ENCODE measurements around the gene CCBE1. TPM values are rescaled to one million over a fixed set of nuclear protein-coding genes. Genes with fewer than 3 reads are reported as not detected.

The CCBE1 gene
- total RNA-seq, 4 donors from 2014 or later = 1.5 to 10.9 (median 4.6) TPM

DNA sequence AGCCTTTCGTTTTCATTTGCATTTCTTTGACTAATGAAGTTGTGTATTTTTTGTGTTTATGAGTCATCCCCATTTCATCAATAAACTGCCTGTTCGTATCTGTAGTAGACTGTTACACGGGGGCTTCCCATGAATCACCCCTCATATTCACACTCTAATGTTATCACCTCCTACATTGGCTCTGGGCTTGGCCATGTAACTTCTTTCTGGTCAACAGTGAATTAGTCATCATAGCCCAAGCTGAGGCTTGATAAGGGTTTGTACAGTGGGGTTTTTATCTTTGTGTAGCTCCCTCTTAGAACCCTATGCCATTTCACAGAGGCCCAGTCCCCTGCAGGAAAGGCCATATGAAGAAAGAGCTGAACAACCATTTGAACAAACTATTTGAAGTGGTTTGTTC is 151.0 kb downstream of the CCBE1 start:
- Histone ChIP-seq H3K27ac (no peak overlapping the region), H3K4me3 (no peak overlapping the region), H3K27me3 (no peaks in the 10 kb centered on the region), H3K4me1 (no peaks in the 10 kb centered on the region), H3K9me3 (no peaks in the 10 kb centered on the region), H3K36me3 (no peaks in the 10 kb centered on the region)
- no peak for TF ChIP-seq POLR2A (IDR thresholded peaks at IDR 0.05)
- TF ChIP-seq, protein P1, sequence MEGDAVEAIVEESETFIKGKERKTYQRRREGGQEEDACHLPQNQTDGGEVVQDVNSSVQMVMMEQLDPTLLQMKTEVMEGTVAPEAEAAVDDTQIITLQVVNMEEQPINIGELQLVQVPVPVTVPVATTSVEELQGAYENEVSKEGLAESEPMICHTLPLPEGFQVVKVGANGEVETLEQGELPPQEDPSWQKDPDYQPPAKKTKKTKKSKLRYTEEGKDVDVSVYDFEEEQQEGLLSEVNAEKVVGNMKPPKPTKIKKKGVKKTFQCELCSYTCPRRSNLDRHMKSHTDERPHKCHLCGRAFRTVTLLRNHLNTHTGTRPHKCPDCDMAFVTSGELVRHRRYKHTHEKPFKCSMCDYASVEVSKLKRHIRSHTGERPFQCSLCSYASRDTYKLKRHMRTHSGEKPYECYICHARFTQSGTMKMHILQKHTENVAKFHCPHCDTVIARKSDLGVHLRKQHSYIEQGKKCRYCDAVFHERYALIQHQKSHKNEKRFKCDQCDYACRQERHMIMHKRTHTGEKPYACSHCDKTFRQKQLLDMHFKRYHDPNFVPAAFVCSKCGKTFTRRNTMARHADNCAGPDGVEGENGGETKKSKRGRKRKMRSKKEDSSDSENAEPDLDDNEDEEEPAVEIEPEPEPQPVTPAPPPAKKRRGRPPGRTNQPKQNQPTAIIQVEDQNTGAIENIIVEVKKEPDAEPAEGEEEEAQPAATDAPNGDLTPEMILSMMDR (IDR thresholded peaks at IDR 0.05) = no peak
- no peak for DNase-seq
- intact Hi-C loops (cut with DNase I; ENCODE audit: low total_unique reads) = no loop called here

DNA sequence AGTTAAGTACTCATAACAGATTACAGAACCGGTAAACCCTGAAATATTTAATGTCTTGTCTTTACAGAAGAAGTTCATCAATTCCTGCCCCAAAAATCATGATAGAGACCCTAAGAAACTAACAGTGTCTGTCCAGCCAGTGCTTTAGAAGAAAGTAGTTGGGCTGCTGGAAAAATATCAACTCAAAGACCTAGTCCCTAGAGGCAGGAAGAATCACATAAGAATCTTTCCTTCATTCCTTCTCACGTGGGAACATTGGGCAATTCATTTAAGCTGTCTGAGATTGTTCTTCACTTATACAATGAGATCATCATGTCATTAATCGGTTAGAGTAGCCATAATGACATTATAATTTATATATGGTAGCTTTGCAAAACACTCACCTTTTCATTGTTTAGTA is 156.4 kb downstream of the CCBE1 start:
- Histone ChIP-seq H3K36me3 (no peaks in the 10 kb centered on the region), H3K4me1 (no peaks in the 10 kb centered on the region), H3K27me3 (no peaks in the 10 kb centered on the region), H3K9me3 (no peaks in the 10 kb centered on the region), H3K27ac (no peak overlapping the region), H3K4me3 (no peak overlapping the region)
- intact Hi-C loops (cut with DNase I; ENCODE audit: low total_unique reads) = no loop called here
- DNase-seq = no peak
- no peak for TF ChIP-seq POLR2A (IDR thresholded peaks at IDR 0.05)
- TF ChIP-seq, protein P1 (IDR thresholded peaks at IDR 0.05) = no peak

DNA sequence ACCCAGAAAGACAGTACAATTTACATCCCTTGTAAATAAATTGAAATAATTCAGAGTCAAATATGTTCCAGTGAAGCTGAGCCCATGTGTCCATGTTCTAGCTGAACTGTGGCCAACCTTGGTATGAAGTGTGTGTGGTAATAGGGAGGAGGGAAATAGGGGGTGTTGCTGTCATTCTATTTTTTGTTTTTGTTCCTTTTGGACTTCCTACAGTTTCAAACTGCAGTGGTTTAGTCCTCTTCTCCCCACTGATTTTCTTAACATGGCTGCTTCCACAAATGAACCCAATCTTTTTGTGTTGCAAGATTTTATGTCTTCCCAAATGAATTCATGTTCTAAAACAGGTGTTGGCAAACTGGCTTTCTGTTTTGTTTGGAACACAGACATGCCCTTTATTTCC is 156.9 kb downstream of the CCBE1 start:
- H3K9me3 ChIP-seq = no peaks in the 10 kb centered on the region
- H3K27ac ChIP-seq = no peak overlapping the region
- H3K36me3 ChIP-seq = no peaks in the 10 kb centered on the region
- intact Hi-C loops (cut with DNase I; ENCODE audit: low total_unique reads) = no loop called here
- no peak overlapping the region for H3K4me3 ChIP-seq
- H3K4me1 ChIP-seq = no peaks in the 10 kb centered on the region
- no peak for TF ChIP-seq POLR2A (IDR thresholded peaks at IDR 0.05)
- TF ChIP-seq, protein P1 (IDR thresholded peaks at IDR 0.05) = no peak
- DNase-seq = no peak
- H3K27me3 ChIP-seq = no peaks in the 10 kb centered on the region

DNA sequence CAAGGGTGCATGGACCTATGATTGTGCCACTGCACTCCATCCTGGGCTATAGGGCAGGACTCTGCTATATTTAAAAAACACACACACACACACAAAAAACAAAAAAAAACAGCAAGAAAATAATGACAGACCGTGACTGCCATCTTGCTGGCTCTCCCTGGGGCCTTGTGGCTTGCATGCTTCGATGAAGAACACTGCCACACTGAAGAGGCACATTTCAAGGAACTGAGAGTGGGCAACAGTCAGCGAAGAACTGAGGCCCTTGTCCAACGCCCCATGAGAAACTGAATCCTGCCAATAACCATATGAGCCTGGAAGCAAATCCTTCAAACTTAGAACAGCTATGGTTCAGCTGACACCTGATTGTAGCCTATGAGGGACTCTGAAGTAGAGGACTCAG is 158.1 kb downstream of the CCBE1 start:
- no peak for TF ChIP-seq POLR2A (IDR thresholded peaks at IDR 0.05)
- TF ChIP-seq, protein P1 (IDR thresholded peaks at IDR 0.05) = no peak
- no peaks in the 10 kb centered on the region for H3K36me3 ChIP-seq
- intact Hi-C loops (cut with DNase I; ENCODE audit: low total_unique reads) = no loop called here

DNA sequence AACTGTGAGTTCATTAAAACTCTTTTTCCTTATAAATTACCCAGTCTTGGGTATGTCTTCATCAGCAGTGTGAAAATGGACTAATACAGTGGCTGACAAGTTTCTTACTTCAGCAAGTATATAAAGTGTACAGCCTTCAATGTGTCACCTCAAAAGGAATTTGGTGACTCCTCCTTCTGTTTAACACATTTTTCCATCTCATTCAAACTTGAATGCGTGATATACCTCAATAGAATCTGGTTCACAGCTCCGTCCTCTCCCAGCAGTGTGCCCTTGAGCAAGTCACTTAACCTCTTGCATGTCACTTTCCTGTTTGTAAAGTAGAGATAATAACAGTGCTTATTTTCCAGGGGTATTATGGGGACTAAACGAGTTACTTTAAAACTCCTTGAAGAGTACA is 159.6 kb downstream of the CCBE1 start:
- intact Hi-C loops (cut with DNase I; ENCODE audit: low total_unique reads) = no loop called here

More for the DNA sequence above, 158.1 kb downstream of the CCBE1 start:
- DNase-seq = no peak
- Histone ChIP-seq H3K4me1 (no peaks in the 10 kb centered on the region), H3K27me3 (no peaks in the 10 kb centered on the region), H3K4me3 (no peak overlapping the region), H3K9me3 (no peaks in the 10 kb centered on the region), H3K27ac (no peak overlapping the region)

More for the DNA sequence above, 159.6 kb downstream of the CCBE1 start:
- Histone ChIP-seq H3K27me3 (no peaks in the 10 kb centered on the region), H3K4me3 (no peak overlapping the region), H3K36me3 (no peaks in the 10 kb centered on the region), H3K27ac (no peak overlapping the region), H3K4me1 (no peaks in the 10 kb centered on the region), H3K9me3 (no peaks in the 10 kb centered on the region)
- TF ChIP-seq, protein P1 (IDR thresholded peaks at IDR 0.05) = no peak
- TF ChIP-seq POLR2A (IDR thresholded peaks at IDR 0.05) = no peak
- DNase-seq = no peak

All from uterus (tissue), 4 donors.